GM19463 (cell line): ENCODE data around the gene MPHOSPH6.
"Not testable (repeated sequence)": the region's sequence is repeated elsewhere in the genome, so short reads cannot be mapped to it uniquely, and the experiment has no call there.

Experiments used
- ATAC-seq: cut with Tn5 transposase; IDR thresholded peaks from one replicate; pipeline ENCODE4 v1.9.1; 2021; ENCODE audit warnings: mild to moderate bottlenecking, moderate library complexity; ENCODE audit not compliant: unreplicated experiment

MPHOSPH6 gene

DNA sequence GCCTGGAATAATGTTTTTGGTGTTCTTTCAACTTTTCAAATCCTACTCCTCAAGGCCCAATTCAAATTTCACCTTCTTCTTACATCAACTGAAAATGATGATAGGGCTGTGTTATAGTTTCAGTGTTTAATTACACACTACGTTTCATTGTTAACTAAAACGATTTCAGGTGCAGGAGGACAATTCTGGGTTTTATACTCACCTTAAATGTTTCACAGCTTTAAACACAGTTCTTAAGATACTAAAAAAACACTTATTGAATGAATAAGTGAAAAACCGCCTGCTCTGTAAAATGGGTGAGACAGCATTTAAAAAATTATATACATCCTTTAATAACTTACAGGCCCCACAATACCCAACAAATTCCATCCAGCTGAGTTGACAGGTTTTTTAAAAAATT, 6.2 kb upstream of the MPHOSPH6 start:
- ATAC-seq = no peak

DNA sequence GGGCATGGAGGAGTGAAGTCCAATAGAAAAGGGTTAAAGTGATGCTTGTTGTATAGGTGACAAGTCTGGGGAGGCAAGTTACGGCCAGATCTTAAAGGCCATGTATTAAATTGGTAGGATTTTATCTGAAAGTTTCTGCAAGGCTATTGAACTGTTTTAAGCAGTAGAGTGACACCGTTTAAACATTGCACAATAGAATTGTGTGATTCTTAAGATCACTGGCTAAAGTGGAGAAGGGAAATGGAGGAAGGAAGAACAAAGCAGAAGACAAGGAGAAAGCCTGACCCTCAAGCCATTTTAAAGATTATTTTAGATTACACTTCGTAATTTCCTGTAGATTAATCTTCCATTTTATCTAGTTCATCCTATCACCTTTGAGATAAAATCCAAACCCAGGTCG, 5.6 kb upstream of the MPHOSPH6 start:
- no peak for ATAC-seq

DNA sequence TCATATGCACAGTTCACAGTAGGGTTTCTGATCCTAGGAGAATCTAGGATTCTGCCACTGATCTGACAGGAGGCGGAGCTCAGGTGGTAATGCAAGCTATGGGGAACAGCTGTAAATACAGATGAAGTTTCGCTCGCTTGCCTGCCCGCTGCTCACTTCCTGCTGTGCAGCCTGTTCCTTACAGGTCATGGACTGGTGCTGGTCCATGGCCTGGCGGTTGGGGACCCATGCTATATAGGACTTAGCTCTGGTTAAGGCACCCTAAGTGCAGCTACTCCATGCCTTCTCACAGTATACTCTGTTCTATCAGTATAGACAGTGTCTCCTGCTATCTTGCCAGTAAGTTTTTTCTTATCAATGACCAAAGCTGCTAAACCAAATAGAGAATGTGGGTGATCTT, 2.4 kb downstream of the MPHOSPH6 start:
- ATAC-seq = no peak

- ATAC-seq = no peak
These were observed 9.8 kb downstream of the MPHOSPH6 start for GRCh38 chr16:82160226-82160625.

GRCh38 chr16:82157836-82158235, 12.2 kb downstream of the MPHOSPH6 start:
- no peak for ATAC-seq

- no peak for ATAC-seq
These were observed 12.6 kb downstream of the MPHOSPH6 start for GRCh38 chr16:82157534-82157812.

DNA sequence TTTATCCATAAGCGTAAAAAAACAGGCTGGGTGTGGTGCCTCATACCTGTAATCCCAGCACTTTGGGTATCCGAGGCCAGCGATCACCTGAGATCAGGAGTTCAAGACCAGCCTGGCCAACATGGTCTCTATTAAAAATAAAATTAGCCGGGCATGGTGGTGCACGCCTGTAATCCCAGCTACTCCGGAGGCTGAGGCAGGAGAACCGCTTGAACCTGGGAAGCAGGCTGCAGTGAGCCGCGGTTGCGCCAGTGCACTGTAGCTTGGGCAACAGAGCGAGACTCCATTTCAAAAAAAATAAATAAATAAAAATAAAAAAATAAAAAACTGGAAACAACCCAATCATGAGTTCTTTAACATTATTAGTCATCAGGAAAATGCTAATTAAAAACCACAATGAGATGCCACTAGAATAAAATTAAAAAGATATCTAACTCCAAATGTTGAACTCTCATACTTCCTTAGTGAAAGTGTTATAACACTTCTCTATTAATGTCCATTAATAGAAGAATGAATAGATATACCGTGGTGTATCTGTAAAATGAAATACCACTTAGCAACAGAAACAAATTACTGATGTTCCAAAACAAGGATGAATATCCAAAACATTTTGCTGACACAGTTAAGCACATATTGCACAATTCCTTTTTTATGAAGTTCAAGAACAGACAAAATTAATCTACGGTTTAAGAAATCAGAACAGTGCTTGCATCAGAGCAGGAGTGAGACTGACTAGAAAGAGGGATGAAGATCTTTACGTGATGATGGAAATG, 13.1 kb downstream of the MPHOSPH6 start:
- ATAC-seq = no peak

DNA sequence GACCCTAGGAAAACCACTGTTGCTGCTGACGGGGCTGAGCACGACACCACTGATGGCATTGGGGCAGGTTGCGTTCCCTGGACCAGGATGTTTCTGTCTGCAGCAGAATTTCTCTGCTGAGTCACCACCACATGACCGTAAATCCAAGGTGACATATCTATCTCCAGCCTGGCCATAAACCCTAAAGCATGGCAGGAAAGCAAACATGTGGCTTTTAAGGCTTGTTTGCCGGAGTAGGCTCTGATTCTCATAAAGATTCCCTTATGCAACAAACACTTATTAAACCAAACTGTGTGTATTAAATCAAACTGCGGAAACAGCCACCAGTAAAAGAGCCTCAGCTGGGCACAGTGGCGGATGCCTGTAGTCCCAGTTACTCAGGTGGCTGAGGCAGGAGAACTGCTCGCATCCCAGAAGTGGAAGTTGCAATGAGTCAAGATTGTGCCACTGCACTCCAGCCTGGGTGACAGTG, 17.3 kb downstream of the MPHOSPH6 start:
- ATAC-seq = no peak

GRCh38 chr16:82152196-82152595, 17.8 kb downstream of the MPHOSPH6 start:
- ATAC-seq = no peak

- no peak for ATAC-seq
These were observed 19.5 kb downstream of the MPHOSPH6 start for GRCh38 chr16:82150549-82150948.

DNA sequence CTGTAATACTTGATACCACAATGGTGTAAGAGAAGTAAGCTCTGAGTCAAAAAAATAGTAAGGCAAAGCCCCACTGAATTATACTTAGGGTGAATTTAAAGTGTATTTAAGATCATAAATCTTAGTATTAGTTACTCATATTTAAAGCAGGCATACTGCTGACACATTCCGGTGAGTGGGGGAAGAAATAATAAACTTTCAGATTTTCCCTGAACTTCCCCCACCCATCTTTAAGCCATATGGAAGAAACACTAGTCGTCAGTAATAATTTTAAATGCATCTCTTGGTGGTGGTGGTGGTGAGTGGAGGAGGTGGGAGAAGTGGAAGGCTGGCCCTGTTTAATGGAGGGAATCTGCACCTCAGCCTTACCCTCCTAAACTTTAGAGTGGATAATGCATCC, 20.5 kb downstream of the MPHOSPH6 start:
- no peak for ATAC-seq

DNA sequence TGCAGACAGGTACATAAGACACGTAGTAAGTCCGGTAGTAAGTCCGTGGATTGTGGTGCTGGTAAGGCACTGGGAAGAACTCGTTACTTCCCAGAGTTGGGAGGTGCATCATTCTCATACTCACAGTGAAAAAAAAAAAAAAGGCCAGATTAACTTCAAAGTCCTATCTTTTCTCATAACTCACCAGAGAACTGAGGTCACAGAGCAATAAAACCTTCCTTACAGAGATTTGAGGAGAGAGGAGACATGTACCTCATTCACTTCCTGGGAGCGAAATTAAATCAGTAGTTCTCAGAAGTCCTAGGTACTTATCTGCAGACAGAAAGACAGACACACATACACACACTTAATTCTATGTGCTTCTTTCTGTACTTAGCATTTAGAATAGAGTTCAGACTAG, 22.5 kb downstream of the MPHOSPH6 start:
- ATAC-seq = no peak

DNA sequence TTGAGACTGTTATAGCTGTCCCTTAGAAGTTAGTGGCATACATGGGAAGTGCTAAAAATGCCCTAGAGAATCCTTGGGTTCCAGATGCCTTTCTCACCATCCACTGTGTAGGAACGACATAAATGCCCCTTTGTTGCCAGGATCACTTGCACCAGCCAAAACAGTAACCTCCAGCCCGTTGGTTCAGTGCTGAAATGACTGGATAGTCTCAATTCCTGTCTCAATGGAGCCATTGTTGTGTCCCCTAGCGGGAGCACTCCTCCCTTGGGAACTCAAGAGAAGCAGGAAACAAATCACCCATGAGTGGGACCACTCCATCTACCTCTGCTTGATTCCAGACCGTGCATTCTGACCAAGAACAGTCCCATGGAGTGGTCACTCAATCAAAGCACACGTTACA, 23.1 kb downstream of the MPHOSPH6 start:
- ATAC-seq = no peak

- no peak for ATAC-seq
These were observed 23.5 kb downstream of the MPHOSPH6 start for GRCh38 chr16:82146556-82146955.

GRCh38 chr16:82139286-82139571, 30.8 kb downstream of the MPHOSPH6 start:
- not testable (repeated sequence) for ATAC-seq

DNA sequence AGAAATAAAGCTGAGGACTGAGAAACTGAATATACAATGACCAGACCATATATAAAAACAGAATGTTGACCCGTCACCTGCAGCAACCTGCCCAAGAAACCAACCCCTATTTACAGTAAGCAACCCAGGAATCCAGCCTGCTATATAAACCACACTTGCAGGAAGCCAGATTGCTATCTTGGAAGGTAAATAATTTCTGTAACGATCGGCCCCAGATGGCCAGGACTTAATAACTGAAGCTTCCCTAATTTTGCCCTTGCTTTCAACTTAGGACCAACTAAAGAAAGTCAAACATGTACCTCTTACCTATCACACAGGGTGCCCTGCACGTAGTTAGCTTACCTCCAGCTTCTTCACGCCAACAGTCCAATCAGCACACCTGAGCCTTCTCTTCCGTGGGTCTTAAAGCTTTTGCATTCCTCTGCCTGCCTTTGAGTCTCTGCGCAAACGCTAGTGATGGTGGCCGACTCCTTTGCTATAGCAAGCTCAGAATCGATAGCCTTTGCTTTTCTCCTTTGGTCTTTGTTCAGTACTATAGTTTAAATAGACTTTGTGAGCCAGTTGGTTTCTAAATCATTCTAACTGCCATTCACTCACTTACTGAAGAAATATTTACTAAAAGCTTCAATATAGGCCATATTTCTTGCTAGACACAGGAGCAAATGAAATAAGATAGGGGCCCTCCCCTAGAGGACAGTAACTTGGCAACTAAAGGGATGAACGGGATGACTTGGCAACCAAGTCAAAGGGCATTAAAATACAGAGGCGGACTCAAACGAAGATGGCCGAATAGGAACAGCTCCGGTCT, 31.3 kb downstream of the MPHOSPH6 start:
- no peak for ATAC-seq

DNA sequence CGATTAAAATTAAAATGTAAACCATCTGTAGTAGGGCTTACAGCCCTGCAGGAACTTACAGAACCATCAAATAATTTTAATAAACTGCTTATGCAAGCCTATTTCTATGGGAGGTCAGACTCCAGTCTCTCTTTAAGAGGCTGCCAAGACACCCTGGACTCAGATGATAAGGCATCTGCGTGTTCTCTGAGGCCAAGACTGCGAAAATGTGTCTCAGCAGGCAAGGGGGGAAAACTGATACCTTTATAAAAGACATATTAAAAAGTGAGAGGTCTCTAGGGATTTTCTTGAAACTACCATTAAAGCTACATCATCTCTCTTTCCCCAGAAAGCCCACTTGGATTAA, 32.2 kb downstream of the MPHOSPH6 start:
- no peak for ATAC-seq

DNA sequence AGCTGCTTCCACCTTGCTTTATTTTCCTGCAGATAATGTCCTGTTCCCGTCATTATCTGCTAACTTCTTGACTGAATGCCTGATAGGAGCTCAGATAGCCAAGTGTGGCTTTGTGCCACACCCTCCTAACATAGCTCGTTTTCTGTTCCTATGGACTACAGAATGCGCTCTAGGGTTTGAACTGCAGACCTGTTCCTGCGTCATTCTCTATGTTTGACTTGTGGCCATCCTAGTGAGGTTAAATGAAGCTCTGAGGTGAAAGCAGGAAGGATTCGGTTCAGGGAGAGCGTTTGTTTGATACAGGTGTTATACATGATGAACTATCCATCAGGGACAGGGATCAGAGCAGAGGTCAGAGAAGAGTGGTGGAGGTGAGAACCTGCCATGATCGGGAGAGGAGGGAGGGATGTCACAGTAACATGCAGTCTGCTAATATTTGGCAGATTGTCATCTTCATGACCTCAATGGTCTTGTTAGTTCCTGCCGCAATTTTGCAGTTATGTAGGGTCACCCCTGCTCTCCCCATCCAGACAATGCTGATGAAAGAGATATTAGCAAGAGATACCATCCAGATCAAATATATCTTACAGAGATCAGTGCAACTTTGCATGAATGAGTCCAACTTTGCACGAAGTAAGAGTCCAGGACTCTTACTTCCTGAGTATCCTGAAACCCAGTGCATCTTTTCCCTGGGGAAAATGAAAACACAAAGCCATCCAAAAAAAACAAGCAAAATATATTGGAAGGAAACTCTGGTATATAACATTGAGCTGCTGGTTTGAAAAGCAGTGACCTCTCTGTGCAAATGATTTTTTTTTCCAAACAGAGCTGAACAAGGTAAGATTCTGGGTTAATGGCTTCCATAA, 32.8 kb downstream of the MPHOSPH6 start:
- ATAC-seq = no peak

GRCh38 chr16:82135844-82136243, 34.2 kb downstream of the MPHOSPH6 start:
- no peak for ATAC-seq

- ATAC-seq = no peak
These were observed 35.2 kb downstream of the MPHOSPH6 start for GRCh38 chr16:82134846-82135245.

DNA sequence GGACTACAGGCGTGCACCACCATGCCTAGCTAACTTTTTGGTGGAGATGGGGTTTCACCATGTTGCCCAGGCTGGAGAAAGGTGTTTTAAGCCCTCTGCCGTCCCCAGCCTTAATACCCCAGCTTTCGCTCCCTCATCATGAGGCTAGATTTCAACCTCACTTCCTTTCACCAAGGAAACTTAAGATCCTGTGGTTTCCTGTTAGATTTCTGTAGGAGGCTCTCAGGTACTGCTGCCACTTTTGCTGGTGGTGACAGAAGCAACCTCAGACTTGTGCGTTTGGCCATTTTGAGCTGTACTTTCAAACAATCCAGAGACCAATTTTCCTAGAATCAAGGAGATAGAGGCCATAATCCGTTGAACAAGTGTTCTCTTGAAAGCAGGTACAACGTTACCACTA, 36.2 kb downstream of the MPHOSPH6 start:
- ATAC-seq = no peak

- no peak for ATAC-seq
These were observed 40.1 kb downstream of the MPHOSPH6 start for GRCh38 chr16:82129881-82130280.
